GM21390 (cell line): ENCODE data around the gene COL26A1.
"Not testable (repeated sequence)": the region's sequence is repeated elsewhere in the genome, so short reads cannot be mapped to it uniquely, and the experiment has no call there.

Experiments
- ATAC-seq: cut with Tn5 transposase; IDR thresholded peaks from one replicate; pipeline ENCODE4 v1.9.1; 2021; ENCODE audit not compliant: unreplicated experiment

COL26A1 gene

DNA sequence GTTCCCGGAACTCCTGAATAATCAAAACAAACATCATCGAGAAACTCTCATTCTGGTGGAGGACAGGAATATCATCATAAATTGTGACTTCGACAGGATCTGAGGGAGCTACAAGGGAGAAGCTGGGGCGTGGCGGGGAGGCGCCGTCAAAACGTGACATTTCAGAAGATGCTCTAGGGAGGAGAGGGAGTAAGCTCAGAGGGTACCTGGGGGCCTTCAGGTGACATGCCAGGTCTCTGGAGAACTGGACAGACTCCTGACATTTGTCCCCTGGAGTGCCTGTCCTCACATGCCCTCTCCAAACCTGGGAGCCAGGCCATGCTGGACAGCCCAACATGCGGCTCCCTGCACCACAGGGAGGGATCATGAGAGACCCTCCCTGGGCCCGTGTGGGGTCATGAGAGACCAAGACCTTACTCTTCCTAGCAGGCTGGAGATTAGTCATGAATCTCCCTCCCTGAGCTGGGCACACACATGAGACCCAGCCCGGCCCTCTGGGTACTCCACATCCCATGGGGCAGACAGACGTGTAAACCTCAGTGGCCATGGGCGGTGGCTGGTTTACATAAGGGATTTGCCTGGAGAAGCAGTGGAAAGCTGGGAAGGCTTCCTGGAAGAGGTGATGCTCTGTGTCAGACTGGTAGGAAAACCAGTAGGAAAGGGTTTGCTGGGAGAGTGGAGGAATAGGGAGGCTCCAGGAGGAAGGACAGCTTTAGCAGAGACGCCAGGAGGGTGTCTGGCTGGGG is 185.4 kb downstream of the COL26A1 start:
- ATAC-seq: no peak

DNA sequence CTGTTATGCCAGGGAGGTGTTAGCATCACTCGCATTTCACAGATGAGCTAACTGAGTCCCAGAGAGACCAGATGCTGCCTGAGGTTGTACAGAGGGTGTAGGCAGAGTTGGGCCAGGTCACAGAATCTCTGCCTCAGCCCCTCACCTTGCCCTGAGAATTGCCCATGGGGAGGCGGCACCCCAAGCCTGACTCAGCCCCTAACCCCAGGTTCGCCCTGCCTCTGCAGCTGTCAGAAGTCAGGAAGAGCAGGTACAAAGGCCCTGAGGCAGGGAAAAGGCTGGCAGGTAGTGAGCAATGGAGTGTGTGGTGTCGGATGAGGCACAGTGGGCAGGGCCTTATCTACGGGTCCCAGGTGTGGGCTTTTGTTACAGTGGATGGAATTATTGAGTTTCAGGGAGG is 187.1 kb downstream of the COL26A1 start:
- no peak for ATAC-seq

GRCh38 chr7:101550641-101551541 is 188.2 kb downstream of the COL26A1 start:
- no peak for ATAC-seq

DNA sequence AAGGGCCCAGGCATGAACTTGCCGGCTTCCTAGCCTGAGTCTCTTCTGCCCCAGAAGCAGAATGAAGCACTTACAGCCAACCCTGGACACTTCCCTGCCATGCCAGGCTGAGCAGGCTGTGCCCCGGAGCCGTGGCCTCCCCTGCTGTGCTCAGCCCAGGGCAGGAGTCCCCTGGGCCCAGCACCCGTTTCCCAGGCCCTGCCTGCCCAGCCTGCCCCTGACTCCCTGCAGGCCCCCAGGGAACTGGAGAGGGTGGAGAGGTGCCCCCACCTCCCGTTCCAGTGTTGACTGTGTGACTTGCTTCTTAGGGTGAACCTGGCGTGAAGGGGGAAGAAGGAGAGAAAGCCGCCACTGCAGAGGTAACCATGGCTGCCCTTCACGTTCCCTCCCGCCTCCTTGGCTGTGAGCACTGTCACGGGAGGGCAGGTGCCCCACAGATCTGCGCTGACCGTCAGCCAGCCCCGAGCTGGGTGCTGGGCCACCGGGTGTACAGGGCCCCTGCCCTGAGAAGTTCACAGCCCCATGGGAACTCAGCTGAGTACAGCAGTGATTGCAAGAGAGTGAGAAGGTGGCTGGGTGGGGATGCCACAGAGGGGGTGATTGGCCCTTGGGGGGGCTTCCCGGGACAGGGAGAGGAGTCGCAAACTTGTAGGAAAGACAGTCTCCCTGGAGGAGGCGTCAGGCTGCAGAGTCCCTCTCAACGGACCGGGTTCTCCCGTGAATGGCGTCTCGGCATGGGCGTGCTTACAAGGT is 190.5 kb downstream of the COL26A1 start:
- ATAC-seq: no peak

GRCh38 chr7:101553771-101554445 is 191.2 kb downstream of the COL26A1 start:
- no peak for ATAC-seq

- ATAC-seq: no peak
Measured at GRCh38 chr7:101554584-101555268, 192.1 kb downstream of the COL26A1 start.

- ATAC-seq: no peak
Measured at GRCh38 chr7:101555269-101555920, 192.7 kb downstream of the COL26A1 start.

- no peak for ATAC-seq
Measured at GRCh38 chr7:101555921-101556275, 193.2 kb downstream of the COL26A1 start.

GRCh38 chr7:101556453-101556968 is 193.8 kb downstream of the COL26A1 start:
- no peak for ATAC-seq

DNA sequence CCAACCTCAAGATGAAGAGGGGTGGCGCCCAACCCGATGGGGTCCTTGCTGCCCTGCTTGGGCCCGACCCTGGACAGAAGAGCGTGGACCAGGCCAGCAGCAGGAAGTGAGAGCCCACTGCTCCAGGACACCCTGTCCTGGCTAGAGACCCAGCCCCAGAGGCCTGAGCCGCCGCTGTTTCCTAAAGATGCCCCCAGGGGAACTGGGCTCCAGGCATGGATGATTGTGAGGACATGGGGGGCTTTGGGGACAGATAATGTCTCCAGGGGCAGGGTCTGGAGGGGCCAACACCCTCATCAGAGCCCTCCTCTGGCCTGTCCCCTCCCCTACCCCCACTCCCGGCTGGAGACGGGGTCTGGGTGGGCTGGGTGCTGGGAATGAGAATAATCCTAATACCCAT is 194.7 kb downstream of the COL26A1 start:
- ATAC-seq: no peak

GRCh38 chr7:101557978-101558741 is 195.5 kb downstream of the COL26A1 start:
- no peak for ATAC-seq

DNA sequence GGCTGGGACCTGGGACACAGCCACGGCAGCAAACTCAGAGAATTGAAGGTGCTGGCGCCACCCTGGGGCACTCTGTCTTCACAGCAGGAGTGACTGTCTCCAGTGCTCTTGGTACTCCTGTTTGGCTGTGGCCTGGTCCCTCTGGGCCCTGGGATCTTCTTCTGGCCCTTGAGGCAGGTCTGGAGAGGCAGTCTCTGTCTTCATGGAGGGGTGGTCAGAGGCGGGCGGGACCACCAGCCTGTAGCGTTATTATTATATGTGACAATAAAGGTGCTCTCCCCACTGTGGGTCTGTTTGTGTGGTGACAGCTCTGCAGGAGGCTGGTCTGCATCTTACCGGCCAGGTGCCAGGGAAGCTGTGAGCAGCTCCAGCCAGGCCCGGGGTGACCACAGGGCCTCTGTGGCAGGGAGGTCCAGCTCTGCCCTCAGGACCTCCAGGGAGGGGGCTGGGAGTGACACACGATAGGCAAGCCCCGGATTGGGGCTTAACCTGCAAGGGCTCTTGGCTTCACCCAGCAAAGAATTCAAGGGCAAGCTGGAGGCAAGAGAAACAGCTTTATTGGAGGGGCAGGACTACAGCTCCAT is 196.2 kb downstream of the COL26A1 start:
- no peak for ATAC-seq

GRCh38 chr7:101559586-101559985 is 196.9 kb downstream of the COL26A1 start:
- no peak for ATAC-seq

- ATAC-seq: not testable (repeated sequence)
Measured at GRCh38 chr7:101560021-101560420, 197.3 kb downstream of the COL26A1 start.

- no peak for ATAC-seq
Measured at GRCh38 chr7:101560856-101561255, 198.2 kb downstream of the COL26A1 start.

GRCh38 chr7:101561293-101561692 is 198.6 kb downstream of the COL26A1 start:
- ATAC-seq: not testable (repeated sequence)

GRCh38 chr7:101562531-101563197 is 200.0 kb downstream of the COL26A1 start:
- ATAC-seq: no peak
